GM18508 (cell line): ENCODE measurements around the gene GTF2IRD2.
"Not testable (repeated sequence)": the region's sequence is repeated elsewhere in the genome, so short reads cannot be mapped to it uniquely, and the experiment has no call there.

Experiments used
- ATAC-seq: cut with Tn5 transposase; IDR thresholded peaks from one replicate; pipeline ENCODE4 v1.9.1; 2021; ENCODE audit warnings: moderate number of reproducible peaks; ENCODE audit not compliant: insufficient read depth, unreplicated experiment

The GTF2IRD2 gene

GRCh38 chr7:74850833-74851721, at the start of gene GTF2IRD2:
GTF2IRD2 (minus strand) TSS chr7:74851605; CDS start chr7:74836378, 15,227 bp downstream.
- not testable (repeated sequence) for ATAC-seq

- not testable (repeated sequence) for ATAC-seq
These were observed 39.0 kb upstream of the GTF2IRD2 start for GRCh38 chr7:74890158-74891123.

- not testable (repeated sequence) for ATAC-seq
These were observed 38.2 kb upstream of the GTF2IRD2 start for GRCh38 chr7:74889518-74890129.

GRCh38 chr7:74885295-74885694, 33.9 kb upstream of the GTF2IRD2 start:
- ATAC-seq, result not testable (repeated sequence)

GRCh38 chr7:74882110-74882509, 30.7 kb upstream of the GTF2IRD2 start:
- ATAC-seq, result not testable (repeated sequence)

GRCh38 chr7:74874748-74875512, 23.5 kb upstream of the GTF2IRD2 start:
- ATAC-seq, result not testable (repeated sequence)

- not testable (repeated sequence) for ATAC-seq
These were observed 22.8 kb upstream of the GTF2IRD2 start for GRCh38 chr7:74874104-74874747.

GRCh38 chr7:74872542-74872941, 21.1 kb upstream of the GTF2IRD2 start:
- not testable (repeated sequence) for ATAC-seq

- not testable (repeated sequence) for ATAC-seq
These were observed 14.4 kb upstream of the GTF2IRD2 start for GRCh38 chr7:74865777-74866176.

GRCh38 chr7:74849853-74850252, 1.6 kb downstream of the GTF2IRD2 start:
- not testable (repeated sequence) for ATAC-seq

GRCh38 chr7:74830411-74830810, 21.0 kb downstream of the GTF2IRD2 start:
- not testable (repeated sequence) for ATAC-seq

- not testable (repeated sequence) for ATAC-seq
These were observed 21.4 kb downstream of the GTF2IRD2 start for GRCh38 chr7:74829959-74830358.

- ATAC-seq, result not testable (repeated sequence)
These were observed 30.1 kb downstream of the GTF2IRD2 start for GRCh38 chr7:74821259-74821658.

GRCh38 chr7:74820146-74820805, 31.1 kb downstream of the GTF2IRD2 start:
- ATAC-seq, result peak; percentile 68

- ATAC-seq, result not testable (repeated sequence)
These were observed 35.5 kb downstream of the GTF2IRD2 start for GRCh38 chr7:74815882-74816281.

- ATAC-seq, result not testable (repeated sequence)
These were observed 52.8 kb downstream of the GTF2IRD2 start for GRCh38 chr7:74798644-74799043.

- ATAC-seq, result not testable (repeated sequence)
These were observed 53.4 kb downstream of the GTF2IRD2 start for GRCh38 chr7:74797848-74798622.
